Hematopoietic multipotent progenitor cell treated with erythropoietin and hydrocortisone succinate and interleukin-3 and kit ligand, for 8 days (in vitro differentiated cells): ENCODE measurements around the gene SLC25A36.
"Not testable (repeated sequence)": the region's sequence is repeated elsewhere in the genome, so short reads cannot be mapped to it uniquely, and the experiment has no call there.

Experiments used
- DNase-seq: peaks from one replicate; pipeline ENCODE4 v3.0.0-alpha.2; 2015

The SLC25A36 gene

GRCh38 chr3:140933109-140933508 is 8.5 kb upstream of the SLC25A36 start:
- DNase-seq: no peak

DNA sequence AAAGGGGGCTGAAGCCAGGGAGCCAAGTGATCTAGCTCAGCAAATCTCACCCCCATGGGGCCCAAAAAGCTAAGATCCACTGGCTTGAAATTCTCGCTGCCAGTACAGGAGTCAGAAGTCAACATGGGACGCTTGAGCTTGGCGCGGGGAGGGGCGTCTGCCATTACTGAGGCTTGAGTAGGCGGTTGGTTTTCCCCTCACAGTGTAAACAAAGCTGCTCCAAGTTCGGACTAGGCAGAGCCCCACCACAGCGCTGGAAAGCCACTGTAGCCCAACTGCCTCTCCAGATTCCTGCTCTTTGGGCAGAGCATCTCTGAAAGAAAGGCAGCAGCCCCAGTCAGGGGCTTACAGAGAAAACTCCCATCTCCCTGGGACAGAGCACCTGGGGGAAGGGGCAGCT is 8.1 kb upstream of the SLC25A36 start:
- no peak for DNase-seq

GRCh38 chr3:140939305-140939704 is 2.3 kb upstream of the SLC25A36 start:
- DNase-seq: not testable (repeated sequence)

DNA sequence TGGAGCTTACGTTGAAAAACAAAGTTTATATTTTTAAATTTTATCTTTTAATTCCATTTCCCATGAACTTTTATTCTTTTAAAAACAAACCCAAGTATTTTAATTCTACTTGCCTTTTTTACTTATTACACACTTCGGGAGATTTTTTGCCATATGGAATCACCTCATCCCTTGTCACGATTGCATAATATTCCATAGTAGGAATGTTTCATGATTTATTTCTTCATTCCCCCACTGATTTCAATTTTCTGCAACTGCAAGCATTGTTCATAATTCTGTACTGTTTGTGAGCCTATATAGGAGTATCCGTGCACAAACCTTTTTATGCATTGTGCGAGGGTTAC is 574 bp upstream of the SLC25A36 start:
- no peak for DNase-seq

DNA sequence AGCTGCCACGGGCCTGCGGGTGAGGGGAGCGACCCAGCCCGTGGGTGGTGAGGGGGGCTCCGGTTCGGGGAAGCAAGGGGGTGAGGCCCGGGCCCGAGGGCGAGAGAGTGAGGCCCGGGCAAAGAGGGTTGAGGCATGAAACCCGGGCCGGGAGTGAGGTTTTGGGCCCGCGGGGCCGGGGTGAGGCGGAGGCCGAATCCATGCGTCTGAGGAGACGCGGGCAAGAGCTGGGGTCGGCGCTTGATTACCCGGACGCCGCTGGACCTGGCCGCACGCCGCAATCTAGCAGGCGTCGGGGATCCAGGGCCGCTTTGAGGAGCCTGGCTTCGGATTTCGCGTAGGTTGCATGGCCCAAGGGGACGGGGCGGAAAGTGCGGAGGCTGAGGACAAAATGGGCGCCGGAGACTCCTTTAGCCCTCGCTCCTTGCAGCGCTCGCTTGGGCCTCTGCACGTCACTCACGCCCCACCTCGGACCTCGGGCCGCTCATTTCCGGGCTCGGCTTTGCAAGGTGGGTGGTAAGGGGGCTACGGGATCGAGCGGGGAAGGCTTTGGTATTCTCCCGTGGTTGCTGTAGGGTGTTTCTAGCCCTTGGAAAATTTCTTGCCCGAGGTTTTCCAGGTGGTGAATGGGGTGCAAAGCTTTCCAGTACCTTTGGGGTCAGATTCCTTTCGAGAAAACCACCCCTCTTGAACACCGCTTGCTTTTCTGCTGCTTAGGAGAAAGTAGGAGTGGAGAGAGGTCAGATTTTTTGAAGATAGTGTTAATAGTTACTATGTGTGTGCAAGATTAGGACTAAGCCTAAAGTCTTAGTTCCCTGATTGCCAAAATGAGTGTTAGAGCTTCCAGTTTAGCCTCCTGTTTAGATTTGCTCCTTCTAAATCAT is 827 bp downstream of the SLC25A36 start:
- DNase-seq: peak; percentile 66

- no peak for DNase-seq
These were observed 2.3 kb downstream of the SLC25A36 start for GRCh38 chr3:140943781-140944552.

DNA sequence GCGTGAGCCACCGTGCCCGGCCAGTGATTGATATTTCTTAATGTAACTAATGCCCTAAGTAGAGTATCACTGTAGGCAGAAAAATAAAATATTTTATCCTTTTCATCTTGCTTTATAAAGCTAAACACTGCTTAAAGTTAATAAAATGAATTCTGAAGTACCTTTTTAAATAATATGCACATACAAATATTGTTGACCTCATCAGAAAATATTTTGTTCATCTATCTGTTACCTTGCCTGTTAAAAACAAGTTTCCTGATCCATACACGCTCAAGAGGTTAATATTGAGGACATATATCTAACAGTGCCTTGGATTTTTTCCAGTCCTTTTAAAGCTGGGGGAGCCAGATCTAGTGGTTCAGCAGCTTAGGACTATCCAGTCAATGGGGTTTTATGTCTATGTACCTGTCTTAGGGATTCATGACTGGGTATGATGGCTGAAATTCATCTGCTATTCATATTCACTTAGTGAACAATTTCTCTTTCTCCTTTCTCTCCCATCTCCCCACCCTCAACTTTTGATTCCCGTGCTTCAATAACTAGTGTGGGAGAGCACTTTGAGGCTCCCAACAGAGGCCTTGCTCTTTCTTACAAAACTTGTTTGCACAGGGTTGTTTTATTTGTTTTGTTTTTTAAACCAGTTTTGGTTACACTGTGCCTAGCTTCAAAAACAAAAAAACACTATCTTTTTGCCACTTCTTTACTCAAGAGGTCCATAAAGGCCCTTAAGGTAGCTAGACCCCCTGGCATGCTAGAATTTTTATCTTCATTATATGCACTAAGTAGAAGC is 7.0 kb downstream of the SLC25A36 start:
- no peak for DNase-seq

- DNase-seq: no peak
These were observed 8.5 kb downstream of the SLC25A36 start for GRCh38 chr3:140950144-140950543.

DNA sequence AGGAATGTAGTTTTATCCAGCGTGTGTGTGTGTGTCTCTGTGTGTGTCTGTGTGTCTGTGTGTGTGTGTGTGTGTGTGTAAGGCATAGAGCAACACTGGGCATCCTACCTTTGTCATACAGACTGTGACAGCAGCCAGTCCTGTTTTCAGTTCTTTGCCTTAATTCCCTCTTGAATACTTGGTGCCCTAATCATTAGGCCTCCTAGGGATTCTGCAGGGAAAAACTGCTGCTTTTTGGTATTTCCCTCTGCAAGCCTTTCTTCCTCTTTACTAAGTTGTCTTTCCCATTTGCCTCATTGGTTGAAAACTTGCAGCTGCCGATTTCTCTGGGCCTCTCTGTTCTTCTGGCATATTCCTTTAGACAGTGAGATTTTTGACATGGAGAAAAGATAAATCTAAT is 9.2 kb downstream of the SLC25A36 start:
- no peak for DNase-seq

DNA sequence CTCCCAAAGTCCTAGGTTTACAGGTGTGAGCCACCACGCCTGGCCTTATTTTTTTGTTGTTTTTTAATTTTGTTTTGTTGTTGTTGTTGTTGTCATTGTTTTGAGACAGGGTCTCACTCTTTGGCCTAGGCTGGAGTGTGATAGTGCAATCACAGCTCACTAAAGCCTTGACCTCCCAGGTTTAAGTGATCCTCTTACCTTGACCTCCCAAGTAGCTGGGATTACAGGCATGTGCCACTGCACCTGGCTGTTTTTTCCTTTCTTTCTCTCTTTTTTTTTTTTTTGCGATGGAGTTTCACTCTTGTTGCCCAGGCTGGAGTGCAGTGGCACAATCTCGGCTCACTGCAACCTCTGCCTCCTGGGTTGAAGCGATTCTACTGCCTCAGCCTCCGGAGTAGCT is 10.1 kb downstream of the SLC25A36 start:
- not testable (repeated sequence) for DNase-seq

- peak; percentile 54 for DNase-seq
These were observed 11.7 kb downstream of the SLC25A36 start for GRCh38 chr3:140953028-140953960.

DNA sequence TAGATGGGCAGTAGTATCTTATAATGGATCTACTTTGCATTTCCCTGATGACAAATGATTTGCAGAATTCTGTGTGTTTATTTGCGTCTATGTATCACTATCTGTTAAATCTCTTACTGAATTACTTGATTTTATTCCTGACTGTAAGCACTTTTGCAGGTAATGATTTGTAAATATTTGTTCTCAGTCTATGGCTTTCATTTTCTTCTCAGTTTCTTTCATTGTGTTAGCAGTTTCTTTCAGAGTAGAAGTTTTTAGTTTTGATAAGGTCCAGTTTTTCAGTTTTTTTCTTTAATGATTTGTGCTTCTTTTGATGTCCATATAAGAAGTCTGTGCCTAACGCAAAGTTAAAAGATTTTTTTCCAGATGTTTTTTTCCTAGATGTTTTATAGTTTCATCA is 12.9 kb downstream of the SLC25A36 start:
- no peak for DNase-seq

DNA sequence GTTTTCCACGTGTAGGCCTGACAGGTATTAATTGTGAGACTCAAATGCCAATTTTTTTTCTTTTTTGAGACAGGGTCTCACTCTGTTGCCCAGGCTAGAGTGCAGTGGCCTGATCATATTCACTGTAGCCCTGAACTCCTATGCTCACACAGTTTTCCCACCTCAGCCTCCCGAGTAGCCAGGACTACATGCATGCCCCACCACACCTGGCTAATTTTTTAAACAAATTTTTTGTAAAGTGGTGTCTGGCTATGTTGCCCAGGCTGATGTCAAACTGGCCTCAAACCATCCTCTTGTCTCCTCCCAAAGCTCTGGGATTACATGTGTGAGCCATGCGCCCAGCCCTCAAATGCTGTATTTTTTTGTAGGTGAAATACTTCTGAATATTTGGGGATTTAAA is 14.0 kb downstream of the SLC25A36 start:
- no peak for DNase-seq

DNA sequence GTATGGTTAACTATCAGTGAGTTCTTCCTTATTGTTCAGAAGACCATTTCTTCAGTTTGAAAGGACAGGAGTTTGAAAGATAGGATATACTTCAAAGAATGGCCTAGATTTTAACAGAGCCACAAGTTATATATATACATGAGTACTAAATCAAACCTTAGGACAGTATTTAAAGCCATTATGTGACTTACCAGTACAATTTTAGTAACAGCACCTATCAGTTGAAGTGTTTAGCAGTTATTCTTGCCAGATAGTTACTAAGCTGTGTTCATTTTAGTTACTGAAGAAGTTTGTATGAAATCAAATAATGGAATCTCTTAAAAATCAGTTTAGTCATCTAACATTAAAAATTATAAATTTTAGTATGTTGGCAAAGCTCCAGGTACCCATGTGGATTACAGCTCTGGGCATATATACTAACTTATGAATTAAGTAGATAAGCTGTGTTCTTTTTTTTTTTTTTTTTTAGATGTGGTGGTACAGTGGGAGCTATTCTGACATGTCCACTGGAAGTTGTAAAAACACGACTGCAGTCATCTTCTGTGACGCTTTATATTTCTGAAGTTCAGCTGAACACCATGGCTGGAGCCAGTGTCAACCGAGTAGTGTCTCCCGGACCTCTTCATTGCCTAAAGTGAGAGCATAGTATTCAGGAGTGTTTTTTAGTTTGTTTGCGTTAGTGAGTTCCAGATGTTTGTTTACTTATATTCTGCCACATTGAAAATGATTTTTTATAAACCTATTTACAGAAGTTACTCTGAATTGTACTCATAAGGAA is 14.6 kb downstream of the SLC25A36 start:
- DNase-seq: peak; percentile 16

DNA sequence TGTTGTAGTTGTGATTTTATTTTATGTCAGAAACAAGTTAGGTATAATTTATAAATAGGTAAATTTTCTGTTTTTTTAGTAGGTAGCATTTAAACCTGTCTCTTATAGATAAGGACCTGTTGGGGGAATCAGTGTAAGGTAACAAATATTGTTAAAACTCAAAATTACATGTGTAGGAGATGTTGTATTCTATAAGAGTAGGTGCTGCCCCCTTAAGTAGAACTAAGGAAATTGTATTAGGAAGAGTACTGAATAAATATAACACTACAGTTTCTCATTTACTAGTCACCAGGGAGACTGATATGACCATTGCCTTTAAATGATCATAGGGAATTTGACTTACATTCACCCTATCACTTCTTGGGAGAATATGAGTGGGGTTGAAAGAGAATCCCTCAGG is 31.2 kb downstream of the SLC25A36 start:
- peak; percentile 42 for DNase-seq

DNA sequence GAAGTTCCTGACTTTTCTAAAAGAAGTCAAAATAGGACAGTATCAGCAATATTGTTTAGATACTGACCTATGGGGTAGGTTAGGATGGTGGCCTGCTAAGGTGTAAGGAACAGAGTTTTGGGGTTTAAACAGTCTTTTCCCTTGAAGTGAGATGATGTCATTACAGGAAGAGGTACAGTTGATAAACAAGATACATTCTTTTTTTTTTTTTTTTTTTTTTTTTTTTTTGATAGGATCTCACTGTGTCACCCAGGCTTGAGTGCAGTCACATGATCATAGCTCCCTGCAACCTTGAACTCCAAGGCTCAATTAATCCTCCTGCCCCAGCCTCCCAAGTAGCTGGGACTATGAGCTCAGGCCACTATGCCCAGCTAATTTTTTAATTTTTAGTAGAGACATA is 33.3 kb downstream of the SLC25A36 start:
- no peak for DNase-seq

GRCh38 chr3:140980663-140981062 is 39.0 kb downstream of the SLC25A36 start:
- no peak for DNase-seq

GRCh38 chr3:140987792-140988191 is 46.2 kb downstream of the SLC25A36 start:
- DNase-seq: not testable (repeated sequence)

DNA sequence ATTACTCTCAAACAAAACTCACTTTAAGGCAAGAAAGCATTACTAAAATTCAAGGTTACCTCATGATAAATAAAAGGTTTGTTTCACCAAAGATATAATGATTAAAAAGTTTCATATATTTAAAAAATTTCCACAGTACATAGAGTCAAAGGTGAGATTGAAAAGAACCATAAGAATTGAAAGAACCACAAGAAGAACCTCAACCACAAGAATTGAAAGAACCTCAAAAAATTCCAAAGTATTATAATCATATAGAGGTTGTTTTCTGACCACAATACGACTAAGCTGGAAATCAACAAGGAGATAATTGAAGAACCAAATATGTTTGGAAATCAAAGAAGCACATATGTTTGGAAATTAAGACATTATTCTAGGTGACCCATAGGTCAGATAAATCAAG is 52.7 kb downstream of the SLC25A36 start:
- DNase-seq: no peak

- DNase-seq: not testable (repeated sequence)
These were observed 53.2 kb downstream of the SLC25A36 start for GRCh38 chr3:140994861-140995260.

DNA sequence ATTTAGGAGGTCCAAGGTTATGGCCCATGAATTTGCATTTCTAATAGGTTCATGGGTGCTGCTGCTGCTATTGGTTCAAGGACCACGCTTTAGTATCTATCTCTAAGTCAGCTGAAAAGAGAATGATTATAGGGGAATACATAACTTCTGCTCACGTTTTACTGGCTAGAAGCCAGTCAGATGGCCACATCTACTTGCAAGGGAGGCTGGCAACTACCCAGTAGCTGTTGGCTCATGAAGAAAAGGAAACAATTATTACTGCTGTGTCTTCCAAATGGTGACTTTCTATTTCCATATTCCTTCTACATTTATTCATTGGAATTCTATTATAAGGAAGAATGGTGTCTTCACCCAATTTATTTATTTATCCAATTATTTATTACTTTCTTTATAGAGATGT is 54.2 kb downstream of the SLC25A36 start:
- DNase-seq: no peak
